ENCODE results near the gene SPRED2. TPM values are rescaled to one million over a fixed set of nuclear protein-coding genes. Genes with fewer than 3 reads are reported as not detected.

Gene SPRED2
- total and polyA plus RNA-seq, 2 of the 8 experiments (the other 6 are each of a cell fraction or from before 2014, with no cell fraction given), result 15.3 to 22.5 TPM

DNA sequence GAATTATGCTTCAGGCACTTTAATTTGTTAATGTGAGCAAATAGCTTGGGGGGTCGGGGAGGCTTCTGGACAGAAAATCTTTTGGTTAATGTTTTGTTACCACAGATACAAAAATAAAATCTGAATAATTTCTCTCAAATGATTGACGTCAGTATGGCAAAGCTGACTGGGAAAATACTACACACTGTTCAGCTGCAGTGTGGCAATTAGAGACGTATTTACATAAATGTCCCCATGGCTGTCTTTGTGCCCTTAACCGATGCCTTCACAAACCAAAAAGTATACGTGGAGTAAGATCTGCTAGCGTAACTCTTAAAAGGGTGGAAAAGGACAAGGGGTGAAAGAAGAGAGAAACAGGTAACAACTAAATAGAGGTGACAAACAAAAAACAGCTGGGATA is 121.3 kb downstream of the SPRED2 start:
- H2BK20ac ChIP-seq (ENCODE audit: low read length), result no peak overlapping the region
- H2AK5ac ChIP-seq (ENCODE audit: low read depth, low read length), result no peak overlapping the region
- no peak overlapping the region for H2BK120ac ChIP-seq (replicated peaks; ENCODE audit: low read depth, low read length)
- H4K91ac ChIP-seq (replicated peaks; ENCODE audit: insufficient read length, low read length), result no peak overlapping the region
- no peak overlapping the region for H2AFZ ChIP-seq (ENCODE audit: low read length)
- no peak overlapping the region for H2BK15ac ChIP-seq (ENCODE audit: low read length)
- H3K9me3 ChIP-seq (ENCODE audit: insufficient read depth in 2 of 2, low read depth in 1 of 2, low read length in 1 of 2), result no peaks in the 10 kb centered on the region
- no peak overlapping the region for H3K27ac ChIP-seq (ENCODE audit: low read depth, low read length)
- H3K79me2 ChIP-seq (ENCODE audit: control insufficient read depth in 1 of 2, insufficient read depth in 2 of 2, low read length in 2 of 2), result no peaks in the 10 kb centered on the region
- no peak overlapping the region for H3K9ac ChIP-seq (replicated peaks in 1 of 4; ENCODE audit: extremely low read depth in 1 of 4, low read depth in 3 of 4, low read length in 3 of 4)
- no peak overlapping the region for H4K8ac ChIP-seq (ENCODE audit: extremely low read depth, insufficient read depth, low read length)
- H3K23me2 ChIP-seq (ENCODE audit: low read depth, low read length), result no peaks in the 10 kb centered on the region; the same call in 1 of the 2 replicates
- H3K4me3 ChIP-seq (ENCODE audit: extremely low read depth in 1 of 4, insufficient read depth in 2 of 4, low read depth in 3 of 4, low read length in 4 of 4), result no peak overlapping the region
- H3K36me3 ChIP-seq (ENCODE audit: control insufficient read depth in 2 of 4, insufficient read depth in 4 of 4, low read length in 3 of 4), result peaks cover 0 to 6% (median 0%) of the 10 kb centered on the region in 4 experiments; a peak in 1 of 8 replicates
- H3K4ac ChIP-seq (replicated peaks; ENCODE audit: insufficient read length, low read depth, low read length), result no peak overlapping the region
- H2BK5ac ChIP-seq (ENCODE audit: low read depth, low read length), result no peak overlapping the region
- ChIA-PET POLR2A (ENCODE audit: partially characterized antibody) (interaction anchor here (1.1 kb wide), 1 partner anchor 86 kb away, joined by 3 read pairs; no protein-coding TSS in a partner anchor), CTCF (ENCODE audit: partially characterized antibody) (interaction anchor here (0.6 to 2.3 kb wide), 7 partner anchors 9 to 394 kb away, joined by 3 to 13 read pairs (median 3); no protein-coding TSS in a partner anchor)
- H3K23ac ChIP-seq (ENCODE audit: insufficient read length), result no peak overlapping the region
- FAIRE-seq (no peak), DNase-seq (ENCODE audit: low read depth in 1 of 2, low spot score in 2 of 2) (no peak)
- H4K5ac ChIP-seq (ENCODE audit: insufficient read length, low read depth, low read length), result no peak overlapping the region
- no peak overlapping the region for H3K18ac ChIP-seq (ENCODE audit: extremely low read depth, low read length)
- no peak overlapping the region for H2BK12ac ChIP-seq (ENCODE audit: low read depth, low read length)
- WGBS, 2 experiments (ENCODE audit: extremely low coverage in 1 of 2, insufficient coverage in 1 of 2, insufficient read length in 1 of 2, insufficient replicate concordance in 2 of 2, low coverage in 1 of 2, low lambda C conversion rate in 2 of 2, missing lambda C conversion rate in 1 of 2), result 86% methylated on average over 6 of the region's 6 CpGs; no CpG with 5 or more reads in 1 of the 2 experiments
- H3K79me1 ChIP-seq (ENCODE audit: low read depth, low read length), result no peaks in the 10 kb centered on the region
- H3K4me2 ChIP-seq (ENCODE audit: insufficient read depth in 1 of 2, low read depth in 2 of 2, low read length in 2 of 2), result no peak overlapping the region
- H3K56ac ChIP-seq (replicated peaks; ENCODE audit: insufficient read length, low read depth, low read length), result no peak overlapping the region
- no peak overlapping the region for H3K14ac ChIP-seq (ENCODE audit: insufficient read length)
- no peaks in the 10 kb centered on the region for H3K4me1 ChIP-seq (replicated peaks in 1 of 4; ENCODE audit: control insufficient read depth in 3 of 4, insufficient read depth in 4 of 4, low read length in 3 of 4)
- H3K27me3 ChIP-seq (replicated peaks in 1 of 4; ENCODE audit: control insufficient read depth in 3 of 4, extremely low read depth in 1 of 4, insufficient read depth in 3 of 4, low read length in 3 of 4), result no peaks in the 10 kb centered on the region
- peaks cover 0 to 3% of the 10 kb centered on the region in 2 experiments for H4K20me1 ChIP-seq (replicated peaks in 1 of 2; ENCODE audit: control insufficient read depth in 1 of 2, insufficient read depth in 2 of 2, low read length in 2 of 2)
- no peak for TF ChIP-seq GTF2F1 (IDR thresholded peaks at IDR 0.05; ENCODE audit: borderline replicate concordance, low read depth, low read length)
- no peak for TF ChIP-seq JUND (IDR thresholded peaks at IDR 0.05; ENCODE audit: low read length)
- no peak for TF ChIP-seq RXRA (IDR thresholded peaks at IDR 0.05; ENCODE audit: insufficient read depth, low read depth, low read length)
- no peak for TF ChIP-seq KDM5A (IDR thresholded peaks at IDR 0.05; ENCODE audit: low read length)
- TF ChIP-seq CREB1 (IDR thresholded peaks at IDR 0.05), result no peak
- no peak for TF ChIP-seq BCL11A (IDR thresholded peaks at IDR 0.05; ENCODE audit: low read depth in 2 of 2, low read length in 2 of 2)
- no peak for TF ChIP-seq TAF7 (optimal IDR thresholded peaks at IDR 0.05; ENCODE audit: borderline replicate concordance, low read depth, low read length)
- TF ChIP-seq, protein P1, sequence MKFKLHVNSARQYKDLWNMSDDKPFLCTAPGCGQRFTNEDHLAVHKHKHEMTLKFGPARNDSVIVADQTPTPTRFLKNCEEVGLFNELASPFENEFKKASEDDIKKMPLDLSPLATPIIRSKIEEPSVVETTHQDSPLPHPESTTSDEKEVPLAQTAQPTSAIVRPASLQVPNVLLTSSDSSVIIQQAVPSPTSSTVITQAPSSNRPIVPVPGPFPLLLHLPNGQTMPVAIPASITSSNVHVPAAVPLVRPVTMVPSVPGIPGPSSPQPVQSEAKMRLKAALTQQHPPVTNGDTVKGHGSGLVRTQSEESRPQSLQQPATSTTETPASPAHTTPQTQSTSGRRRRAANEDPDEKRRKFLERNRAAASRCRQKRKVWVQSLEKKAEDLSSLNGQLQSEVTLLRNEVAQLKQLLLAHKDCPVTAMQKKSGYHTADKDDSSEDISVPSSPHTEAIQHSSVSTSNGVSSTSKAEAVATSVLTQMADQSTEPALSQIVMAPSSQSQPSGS (IDR thresholded peaks at IDR 0.05; ENCODE audit: low read length), result no peak
- TF ChIP-seq TAF1 (IDR thresholded peaks at IDR 0.05; ENCODE audit: low read depth, low read length), result no peak
- TF ChIP-seq, protein P2, sequence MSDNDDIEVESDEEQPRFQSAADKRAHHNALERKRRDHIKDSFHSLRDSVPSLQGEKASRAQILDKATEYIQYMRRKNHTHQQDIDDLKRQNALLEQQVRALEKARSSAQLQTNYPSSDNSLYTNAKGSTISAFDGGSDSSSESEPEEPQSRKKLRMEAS (IDR thresholded peaks at IDR 0.05), result no peak
- no peak for TF ChIP-seq GABPA (IDR thresholded peaks at IDR 0.05; ENCODE audit: borderline replicate concordance, insufficient read depth, low read length)
- no peak for TF ChIP-seq SP1 (IDR thresholded peaks at IDR 0.05; ENCODE audit: low read depth, low read length)
- no peak for TF ChIP-seq SP4 (IDR thresholded peaks at IDR 0.05; ENCODE audit: low read length)

Measured in H1 (cell line).